Fibroblast of peridontal ligament (primary cell): ENCODE data around the gene RAPGEF1.

ENCODE experiments used
- DNase-seq: peaks from one replicate; pipeline ENCODE4 v3.0.0-alpha.2; 2010; ENCODE audit errors: extremely low read depth

Gene RAPGEF1

GRCh38 chr9:131528886-131529505 is 210.9 kb downstream of the RAPGEF1 start:
- no peak for DNase-seq

GRCh38 chr9:131528186-131528585 is 211.7 kb downstream of the RAPGEF1 start:
- no peak for DNase-seq
